ENCODE results near the gene GPHN. TPM values are rescaled to one million over a fixed set of nuclear protein-coding genes. Genes with fewer than 3 reads are reported as not detected.

The GPHN gene
- total RNA-seq, 1 experiment from 2014 or later: 18.1 TPM

GRCh38 chr14:66619952-66620351 lies 112.0 kb downstream of the GPHN start:
- Mint-ChIP-seq H3K4me3 (no peak overlapping the region), H3K27me3 (ENCODE audit: low read depth) (no peaks in the 10 kb centered on the region), H3K27ac (no peak overlapping the region), H3K4me1 (peaks cover 13% of the 10 kb centered on the region; the same call in 1 of the 2 replicates), H3K9me3 (peaks cover 54% of the 10 kb centered on the region), H3K36me3 (peaks cover 38% of the 10 kb centered on the region)
- no peak for DNase-seq (ENCODE audit: low spot score)
- POLR2A ChIA-PET: no interaction called here
- TF ChIP-seq, protein P1, sequence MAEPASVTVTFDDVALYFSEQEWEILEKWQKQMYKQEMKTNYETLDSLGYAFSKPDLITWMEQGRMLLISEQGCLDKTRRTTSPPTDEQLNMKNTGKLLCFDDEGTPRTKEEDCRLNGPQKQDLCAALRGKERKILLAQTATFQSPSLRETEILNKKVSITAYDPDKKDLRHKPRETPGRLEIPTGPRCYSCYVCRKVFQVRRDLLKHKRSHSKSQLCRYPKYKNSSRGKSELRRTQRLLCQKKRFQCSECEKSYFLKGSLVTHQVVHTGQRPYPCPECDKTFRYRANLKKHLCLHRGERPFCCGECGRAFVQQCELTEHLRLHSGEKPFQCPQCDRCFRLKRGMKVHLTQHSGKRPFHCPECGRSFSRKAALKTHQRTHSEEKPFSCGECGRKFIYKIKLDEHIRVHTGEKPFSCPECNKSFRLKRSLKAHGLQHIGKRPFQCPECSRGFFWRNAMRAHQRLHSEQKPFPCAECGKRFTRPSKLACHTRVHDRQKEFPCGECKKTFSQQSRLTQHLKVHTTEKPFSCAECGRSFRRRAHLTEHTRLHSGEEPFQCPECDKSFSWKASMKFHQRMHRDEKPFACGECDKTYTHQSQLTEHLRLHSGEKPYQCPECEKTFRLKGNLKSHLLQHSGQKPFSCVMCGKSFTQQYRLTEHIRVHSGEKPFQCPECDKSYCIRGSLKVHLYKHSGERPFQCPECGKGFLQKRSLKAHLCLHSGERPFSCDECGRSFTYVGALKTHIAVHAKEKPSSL (CRISPR knock-in tag; conservative IDR thresholded peaks at IDR 0.05): no peak
- no peak for TF ChIP-seq MYBL2 (CRISPR knock-in tag; IDR thresholded peaks at IDR 0.05)
- TF ChIP-seq TP53 (CRISPR knock-in tag; IDR thresholded peaks at IDR 0.05): no peak
- no peak for TF ChIP-seq ZNF219 (CRISPR knock-in tag; IDR thresholded peaks at IDR 0.05; ENCODE audit: borderline replicate concordance)
- TF ChIP-seq, protein P2, sequence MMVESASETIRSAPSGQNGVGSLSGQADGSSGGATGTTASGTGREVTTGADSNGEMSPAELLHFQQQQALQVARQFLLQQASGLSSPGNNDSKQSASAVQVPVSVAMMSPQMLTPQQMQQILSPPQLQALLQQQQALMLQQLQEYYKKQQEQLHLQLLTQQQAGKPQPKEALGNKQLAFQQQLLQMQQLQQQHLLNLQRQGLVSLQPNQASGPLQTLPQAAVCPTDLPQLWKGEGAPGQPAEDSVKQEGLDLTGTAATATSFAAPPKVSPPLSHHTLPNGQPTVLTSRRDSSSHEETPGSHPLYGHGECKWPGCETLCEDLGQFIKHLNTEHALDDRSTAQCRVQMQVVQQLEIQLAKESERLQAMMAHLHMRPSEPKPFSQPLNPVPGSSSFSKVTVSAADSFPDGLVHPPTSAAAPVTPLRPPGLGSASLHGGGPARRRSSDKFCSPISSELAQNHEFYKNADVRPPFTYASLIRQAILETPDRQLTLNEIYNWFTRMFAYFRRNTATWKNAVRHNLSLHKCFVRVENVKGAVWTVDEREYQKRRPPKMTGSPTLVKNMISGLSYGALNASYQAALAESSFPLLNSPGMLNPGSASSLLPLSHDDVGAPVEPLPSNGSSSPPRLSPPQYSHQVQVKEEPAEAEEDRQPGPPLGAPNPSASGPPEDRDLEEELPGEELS (CRISPR knock-in tag; IDR thresholded peaks at IDR 0.05): no peak
- no peak for TF ChIP-seq TEAD1 (CRISPR knock-in tag; IDR thresholded peaks at IDR 0.05)
- no peak for TF ChIP-seq ZBTB21 (CRISPR knock-in tag; IDR thresholded peaks at IDR 0.05; ENCODE audit: borderline replicate concordance)
- no peak for TF ChIP-seq NR3C1 (CRISPR knock-in tag; conservative IDR thresholded peaks at IDR 0.05; ENCODE audit: low read depth)
- TF ChIP-seq, protein P3, sequence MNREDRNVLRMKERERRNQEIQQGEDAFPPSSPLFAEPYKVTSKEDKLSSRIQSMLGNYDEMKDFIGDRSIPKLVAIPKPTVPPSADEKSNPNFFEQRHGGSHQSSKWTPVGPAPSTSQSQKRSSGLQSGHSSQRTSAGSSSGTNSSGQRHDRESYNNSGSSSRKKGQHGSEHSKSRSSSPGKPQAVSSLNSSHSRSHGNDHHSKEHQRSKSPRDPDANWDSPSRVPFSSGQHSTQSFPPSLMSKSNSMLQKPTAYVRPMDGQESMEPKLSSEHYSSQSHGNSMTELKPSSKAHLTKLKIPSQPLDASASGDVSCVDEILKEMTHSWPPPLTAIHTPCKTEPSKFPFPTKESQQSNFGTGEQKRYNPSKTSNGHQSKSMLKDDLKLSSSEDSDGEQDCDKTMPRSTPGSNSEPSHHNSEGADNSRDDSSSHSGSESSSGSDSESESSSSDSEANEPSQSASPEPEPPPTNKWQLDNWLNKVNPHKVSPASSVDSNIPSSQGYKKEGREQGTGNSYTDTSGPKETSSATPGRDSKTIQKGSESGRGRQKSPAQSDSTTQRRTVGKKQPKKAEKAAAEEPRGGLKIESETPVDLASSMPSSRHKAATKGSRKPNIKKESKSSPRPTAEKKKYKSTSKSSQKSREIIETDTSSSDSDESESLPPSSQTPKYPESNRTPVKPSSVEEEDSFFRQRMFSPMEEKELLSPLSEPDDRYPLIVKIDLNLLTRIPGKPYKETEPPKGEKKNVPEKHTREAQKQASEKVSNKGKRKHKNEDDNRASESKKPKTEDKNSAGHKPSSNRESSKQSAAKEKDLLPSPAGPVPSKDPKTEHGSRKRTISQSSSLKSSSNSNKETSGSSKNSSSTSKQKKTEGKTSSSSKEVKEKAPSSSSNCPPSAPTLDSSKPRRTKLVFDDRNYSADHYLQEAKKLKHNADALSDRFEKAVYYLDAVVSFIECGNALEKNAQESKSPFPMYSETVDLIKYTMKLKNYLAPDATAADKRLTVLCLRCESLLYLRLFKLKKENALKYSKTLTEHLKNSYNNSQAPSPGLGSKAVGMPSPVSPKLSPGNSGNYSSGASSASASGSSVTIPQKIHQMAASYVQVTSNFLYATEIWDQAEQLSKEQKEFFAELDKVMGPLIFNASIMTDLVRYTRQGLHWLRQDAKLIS (CRISPR knock-in tag; IDR thresholded peaks at IDR 0.05; ENCODE audit: borderline replicate concordance): no peak
- TF ChIP-seq TEAD4 (CRISPR knock-in tag; IDR thresholded peaks at IDR 0.05): no peak
- no peak for TF ChIP-seq NFYB (CRISPR knock-in tag; conservative IDR thresholded peaks at IDR 0.05; ENCODE audit: low read depth)
- no peak for TF ChIP-seq PRRX2 (CRISPR knock-in tag; IDR thresholded peaks at IDR 0.05)
- TF ChIP-seq NR2C2 (CRISPR knock-in tag; IDR thresholded peaks at IDR 0.05): no peak
- TF ChIP-seq FOXK1 (CRISPR knock-in tag; IDR thresholded peaks at IDR 0.05): no peak
- TF ChIP-seq, protein P4, sequence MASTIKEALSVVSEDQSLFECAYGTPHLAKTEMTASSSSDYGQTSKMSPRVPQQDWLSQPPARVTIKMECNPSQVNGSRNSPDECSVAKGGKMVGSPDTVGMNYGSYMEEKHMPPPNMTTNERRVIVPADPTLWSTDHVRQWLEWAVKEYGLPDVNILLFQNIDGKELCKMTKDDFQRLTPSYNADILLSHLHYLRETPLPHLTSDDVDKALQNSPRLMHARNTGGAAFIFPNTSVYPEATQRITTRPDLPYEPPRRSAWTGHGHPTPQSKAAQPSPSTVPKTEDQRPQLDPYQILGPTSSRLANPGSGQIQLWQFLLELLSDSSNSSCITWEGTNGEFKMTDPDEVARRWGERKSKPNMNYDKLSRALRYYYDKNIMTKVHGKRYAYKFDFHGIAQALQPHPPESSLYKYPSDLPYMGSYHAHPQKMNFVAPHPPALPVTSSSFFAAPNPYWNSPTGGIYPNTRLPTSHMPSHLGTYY (CRISPR knock-in tag; IDR thresholded peaks at IDR 0.05): no peak
- no peak for TF ChIP-seq ZNF671 (CRISPR knock-in tag; IDR thresholded peaks at IDR 0.05)
- TF ChIP-seq RORB (CRISPR knock-in tag; IDR thresholded peaks at IDR 0.05): no peak
- CTCF ChIA-PET: no interaction called here
- ATAC-seq: no peak

- no peak for TF ChIP-seq SMAD3 (CRISPR knock-in tag; IDR thresholded peaks at IDR 0.05; ENCODE audit: borderline replicate concordance)
- TF ChIP-seq, protein P5, sequence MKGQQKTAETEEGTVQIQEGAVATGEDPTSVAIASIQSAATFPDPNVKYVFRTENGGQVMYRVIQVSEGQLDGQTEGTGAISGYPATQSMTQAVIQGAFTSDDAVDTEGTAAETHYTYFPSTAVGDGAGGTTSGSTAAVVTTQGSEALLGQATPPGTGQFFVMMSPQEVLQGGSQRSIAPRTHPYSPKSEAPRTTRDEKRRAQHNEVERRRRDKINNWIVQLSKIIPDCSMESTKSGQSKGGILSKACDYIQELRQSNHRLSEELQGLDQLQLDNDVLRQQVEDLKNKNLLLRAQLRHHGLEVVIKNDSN (CRISPR knock-in tag; IDR thresholded peaks at IDR 0.05): no peak
- no peak for TF ChIP-seq NFYB (CRISPR knock-in tag; conservative IDR thresholded peaks at IDR 0.05; ENCODE audit: low read depth)
- TF ChIP-seq ELF4 (CRISPR knock-in tag; IDR thresholded peaks at IDR 0.05; ENCODE audit: low read depth): no peak
- ATAC-seq: peak; percentile 29; the same call in 1 of the 2 replicates
- peaks cover 23% of the 10 kb centered on the region for H3K9me3 Mint-ChIP-seq
- no peak overlapping the region for H3K4me3 Mint-ChIP-seq
- ChIA-PET POLR2A (no interaction called here), CTCF (interaction anchor here (0.6 to 2.6 kb wide), 19 partner anchors 11 to 712 kb away, joined by 3 to 18 read pairs (median 3); no protein-coding TSS in a partner anchor)
- no peak for DNase-seq (ENCODE audit: low spot score)
- H3K27ac Mint-ChIP-seq: no peak overlapping the region
- H3K36me3 Mint-ChIP-seq: peaks cover 17% of the 10 kb centered on the region
- no peaks in the 10 kb centered on the region for H3K27me3 Mint-ChIP-seq (ENCODE audit: low read depth)
- peaks cover 20% of the 10 kb centered on the region; the same call in 1 of the 2 replicates for H3K4me1 Mint-ChIP-seq
These were observed 115.9 kb downstream of the GPHN start for GRCh38 chr14:66623838-66624237.
